Measurements from ENCODE around the gene MVP.
"Not testable (repeated sequence)": the region's sequence is repeated elsewhere in the genome, so short reads cannot be mapped to it uniquely, and the experiment has no call there.

Gene MVP

GRCh38 chr16:29820271-29820701, at the start of gene MVP:
TSS of gene MVP (plus strand) at chr16:29820462. CDS start at chr16:29830550, 10,088 bp downstream.
- DNase-seq: peak; percentile 77

GRCh38 chr16:29772330-29772729, 47.9 kb upstream of the MVP start:
- DNase-seq: peak; percentile 35

GRCh38 chr16:29774730-29775129, 45.5 kb upstream of the MVP start:
- no peak for DNase-seq

GRCh38 chr16:29775742-29776408, 44.4 kb upstream of the MVP start:
- DNase-seq: no peak

GRCh38 chr16:29777576-29778350, 42.5 kb upstream of the MVP start, which contains the start of gene ZG16:
TSS of gene ZG16 (plus strand) at chr16:29778256. CDS start at chr16:29779267, 1,011 bp downstream.
- DNase-seq: no peak

GRCh38 chr16:29779474-29779873, 40.8 kb upstream of the MVP start:
- no peak for DNase-seq

GRCh38 chr16:29783094-29783953, 36.9 kb upstream of the MVP start:
- DNase-seq: peak; percentile 64

- DNase-seq: no peak
Observed at GRCh38 chr16:29784157-29784556, 36.1 kb upstream of the MVP start.

GRCh38 chr16:29784901-29785500, 35.3 kb upstream of the MVP start:
- no peak for DNase-seq

- not testable (repeated sequence) for DNase-seq
Observed at GRCh38 chr16:29787155-29787554, 33.1 kb upstream of the MVP start.

GRCh38 chr16:29789775-29790182, 30.5 kb upstream of the MVP start:
- no peak for DNase-seq

GRCh38 chr16:29790183-29790948, 29.9 kb upstream of the MVP start, which contains the start of gene KIF22:
TSS of gene KIF22 (plus strand) at chr16:29790751. CDS start at chr16:29790760, 9 bp downstream.
- DNase-seq: peak; percentile 100

- DNase-seq: peak; percentile 33
Observed at GRCh38 chr16:29790949-29791844, 29.1 kb upstream of the MVP start.

- no peak for DNase-seq
Observed at GRCh38 chr16:29791845-29792807, 28.1 kb upstream of the MVP start.

GRCh38 chr16:29793153-29793552, 27.1 kb upstream of the MVP start:
- not testable (repeated sequence) for DNase-seq

GRCh38 chr16:29794231-29794710, 26.0 kb upstream of the MVP start:
- DNase-seq: no peak

- no peak for DNase-seq
Observed at GRCh38 chr16:29802416-29802935, 17.8 kb upstream of the MVP start.

- no peak for DNase-seq
Observed at GRCh38 chr16:29804020-29804419, 16.2 kb upstream of the MVP start.
